Skeletal muscle tissue (tissue), 5 donors: ENCODE data around the gene INTS7. TPM values are rescaled to one million over a fixed set of nuclear protein-coding genes. Genes with fewer than 3 reads are reported as not detected.

Source experiments
- H3K27ac ChIP-seq: one replicate; pipeline ENCODE4 v1.7.0; 2013; ENCODE audit warnings: mild to moderate bottlenecking, low read depth, low read length, inconsistent platforms
- H3K27me3 ChIP-seq, 3 donors: one replicate each; pipeline ENCODE4 v1.7.0; 2013; ENCODE audit warnings: low read length in 3 of 3; ENCODE audit not compliant: control insufficient read depth in 3 of 3, insufficient read depth in 3 of 3
- H3K36me3 ChIP-seq, 3 donors: one replicate each; pipeline ENCODE4 v1.7.0; 2013; ENCODE audit warnings: low read length in 3 of 3; ENCODE audit not compliant: control insufficient read depth in 3 of 3, insufficient read depth in 3 of 3
- H3K4me1 ChIP-seq, 3 donors: one replicate each; pipeline ENCODE4 v1.7.0; 2013; ENCODE audit warnings: low read length in 3 of 3, mild to moderate bottlenecking in 3 of 3; ENCODE audit not compliant: control insufficient read depth in 3 of 3, insufficient read depth in 3 of 3
- H3K4me3 ChIP-seq, 3 donors: one replicate each; pipeline ENCODE4 v1.7.0; 2013; ENCODE audit warnings: low read length in 3 of 3
- H3K9ac ChIP-seq, 3 donors: one replicate each; pipeline ENCODE4 v1.7.0; 2013; ENCODE audit warnings: low read length in 3 of 3, mild to moderate bottlenecking in 3 of 3, moderate library complexity in 2 of 3, low read depth in 1 of 3
- H3K9me3 ChIP-seq, 3 donors: one replicate each; pipeline ENCODE4 v1.7.0; 2013; ENCODE audit warnings: low read length in 3 of 3; ENCODE audit not compliant: control insufficient read depth in 3 of 3
- small RNA-seq: library from RNA; depleted of rRNA; stranded (forward); fragments of <200 nt; gene quantifications from one replicate; pipeline ENCODE3, GENCODE V24; 2014
- total RNA-seq: library from RNA; depleted of rRNA; stranded (reverse); fragments of >200 nt; gene quantifications from one replicate; pipeline ENCODE4 v1.2.3, GENCODE V29; 2014
- donor health status: Osteomylitis.

INTS7 gene
- total RNA-seq, 1 donor from 2014 or later: 23.0 TPM

DNA sequence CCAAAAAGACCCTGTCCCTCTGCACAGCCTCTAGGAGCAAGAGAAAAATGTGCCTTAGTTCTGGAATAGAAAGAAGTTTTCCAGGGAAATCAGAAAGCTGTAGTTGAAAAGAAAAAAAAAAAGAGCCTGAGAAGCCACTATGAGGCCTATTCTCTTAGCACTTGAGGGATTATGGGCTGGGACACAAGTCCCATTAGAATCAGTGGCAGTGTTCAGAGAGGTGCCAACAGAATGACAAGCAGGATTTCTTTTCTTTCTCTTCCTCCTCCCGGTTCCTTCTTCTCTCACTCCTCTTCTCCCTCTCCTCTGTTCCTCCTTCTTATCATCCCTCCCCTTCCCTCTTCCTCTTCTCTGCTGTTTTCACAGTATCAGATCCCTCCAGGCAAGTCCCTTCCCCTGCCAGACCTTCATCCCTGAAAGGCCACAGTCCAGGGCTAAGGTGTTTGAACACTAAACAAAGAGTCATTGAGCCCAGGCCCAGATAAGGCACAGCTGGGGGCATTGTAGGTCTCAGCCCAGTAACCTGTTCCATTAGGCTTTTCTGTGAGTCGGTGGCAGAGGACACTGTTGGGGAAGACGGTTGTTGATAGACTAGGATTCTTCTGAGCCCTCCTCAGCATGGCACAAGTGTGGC, 140.1 kb downstream of the INTS7 start:
- Histone ChIP-seq H3K4me1 (no peaks in the 10 kb centered on the region), H3K9me3 (no peaks in the 10 kb centered on the region), H3K9ac (no peak overlapping the region), H3K27ac (no peak overlapping the region), H3K27me3 (no peaks in the 10 kb centered on the region), H3K36me3 (no peaks in the 10 kb centered on the region), H3K4me3 (no peak overlapping the region)

DNA sequence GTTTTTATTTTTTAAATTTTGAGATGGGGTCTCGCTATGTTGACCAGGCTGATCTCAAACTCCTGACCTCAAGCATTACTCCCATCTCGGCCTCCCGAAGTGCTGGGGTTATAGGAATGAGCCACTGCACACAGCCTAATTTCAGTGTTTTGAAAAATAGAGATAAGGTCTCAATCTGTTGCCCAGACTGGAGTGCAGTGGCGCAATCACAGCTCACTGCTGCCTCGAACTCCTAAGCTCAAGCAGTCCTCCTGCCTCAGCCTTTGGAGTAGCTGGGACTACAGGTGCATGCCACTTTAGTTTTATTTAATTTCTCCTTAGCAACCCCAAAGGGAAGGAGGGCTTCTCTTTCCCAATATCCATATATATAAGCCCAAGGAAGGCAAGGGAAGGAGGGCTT, 141.0 kb downstream of the INTS7 start:
- Histone ChIP-seq H3K27ac (no peak overlapping the region), H3K9ac (no peak overlapping the region), H3K4me3 (no peak overlapping the region), H3K36me3 (no peaks in the 10 kb centered on the region), H3K9me3 (no peaks in the 10 kb centered on the region), H3K4me1 (no peaks in the 10 kb centered on the region), H3K27me3 (no peaks in the 10 kb centered on the region)

DNA sequence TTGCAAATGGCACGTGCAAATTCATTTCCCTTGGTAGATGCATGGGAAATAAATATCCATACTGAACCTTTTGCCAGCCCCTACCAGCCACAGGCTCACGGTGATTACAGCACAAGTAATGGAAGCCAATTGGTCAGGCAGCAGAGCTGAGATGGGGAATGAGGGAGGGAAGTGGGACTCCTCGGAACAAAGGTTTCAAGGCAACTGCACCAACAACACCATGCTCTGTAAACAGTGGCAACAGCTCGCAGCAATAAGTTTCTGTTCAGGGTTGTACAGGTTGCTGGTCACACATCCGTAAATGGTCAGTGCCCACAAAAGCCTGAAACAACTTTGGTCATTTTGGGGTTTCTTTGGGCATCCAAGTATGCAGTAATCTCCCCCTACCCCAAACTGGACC, 142.1 kb downstream of the INTS7 start:
- Histone ChIP-seq H3K9me3 (no peaks in the 10 kb centered on the region), H3K27me3 (no peaks in the 10 kb centered on the region), H3K27ac (no peak overlapping the region), H3K4me3 (no peak overlapping the region), H3K9ac (no peak overlapping the region), H3K4me1 (no peaks in the 10 kb centered on the region), H3K36me3 (no peaks in the 10 kb centered on the region)

DNA sequence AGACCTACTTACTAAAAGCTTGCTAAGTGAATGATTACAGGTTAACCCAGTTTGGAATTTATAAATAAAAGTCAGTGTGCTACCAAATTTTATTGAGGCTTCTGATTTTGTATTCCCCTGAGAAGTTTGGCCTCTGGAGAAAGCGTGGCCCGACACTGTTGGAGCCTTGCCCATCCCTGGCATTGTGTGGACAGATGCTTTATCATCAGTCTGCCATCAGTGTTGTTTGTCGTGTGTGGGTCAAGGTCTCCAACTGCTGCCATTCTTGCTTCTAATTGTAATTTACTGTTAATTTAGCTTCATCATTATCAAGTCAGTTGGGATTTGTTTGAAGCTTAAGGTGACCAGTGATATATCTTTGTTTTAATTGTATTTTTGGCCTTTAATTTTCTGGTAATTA, 142.8 kb downstream of the INTS7 start:
- no peak overlapping the region for H3K27ac ChIP-seq
- no peaks in the 10 kb centered on the region for H3K9me3 ChIP-seq
- no peak overlapping the region for H3K4me3 ChIP-seq
- H3K36me3 ChIP-seq: no peaks in the 10 kb centered on the region
- H3K27me3 ChIP-seq: no peaks in the 10 kb centered on the region
- H3K9ac ChIP-seq: no peak overlapping the region
- no peaks in the 10 kb centered on the region for H3K4me1 ChIP-seq

GRCh38 chr1:211891708-211892107, 143.6 kb downstream of the INTS7 start:
- no peak overlapping the region for H3K9ac ChIP-seq
- no peak overlapping the region for H3K27ac ChIP-seq
- no peaks in the 10 kb centered on the region for H3K36me3 ChIP-seq
- no peaks in the 10 kb centered on the region for H3K9me3 ChIP-seq
- no peaks in the 10 kb centered on the region for H3K4me1 ChIP-seq
- H3K27me3 ChIP-seq: no peaks in the 10 kb centered on the region
- H3K4me3 ChIP-seq: no peak overlapping the region

Small RNA genes within 50 kb of the gene (small RNA-seq; reads per million reads assigned to genes)
- gene MIR3122: not detected
- not detected for gene RF00568

Other genes starting within 250 kb of the INTS7 start
- 21.4 TPM for gene LPGAT1, start 204.8 kb downstream of the INTS7 start, total RNA-seq
- gene DTL, start 191 bp upstream of the INTS7 start, total RNA-seq: 7.8 TPM
- gene PPP2R5A, start 249.9 kb upstream of the INTS7 start, total RNA-seq: 29.2 TPM